DND-41 (cell line): Measurements from ENCODE around the gene OR52H1.
"Not testable (repeated sequence)": the region's sequence is repeated elsewhere in the genome, so short reads cannot be mapped to it uniquely, and the experiment has no call there.

Source experiments
- ATAC-seq: fragments of 200-7000 bp; cut with Tn5 transposase; 3 replicates; pipeline ENCODE4 v1.9.1; 2021; ENCODE audit warnings: low read depth; ENCODE audit not compliant: insufficient read depth
- DNase-seq: peaks from one replicate; pipeline ENCODE4 v3.0.0-alpha.2; 2020
- H2AFZ ChIP-seq: 2 replicates; pipeline ENCODE4 v1.6.0; 2012; ENCODE audit warnings: low read depth, low read length
- H3K27ac ChIP-seq: 2 replicates; pipeline ENCODE4 v1.5.1; 2012; ENCODE audit warnings: low read length, inconsistent platforms
- H3K27me3 ChIP-seq: fragments of 200-600 bp; sonication (generic); 2 replicates; pipeline ENCODE4 v1.6.0; 2012; ENCODE audit warnings: low read length, mild to moderate bottlenecking, inconsistent platforms; ENCODE audit not compliant: insufficient read depth, poor library complexity
- H3K36me3 ChIP-seq: 2 replicates; pipeline ENCODE4 v1.5.1; 2012; ENCODE audit warnings: low read length, inconsistent platforms; ENCODE audit not compliant: insufficient read depth
- H3K4me1 ChIP-seq: 2 replicates; pipeline ENCODE4 v1.5.1; 2012; ENCODE audit warnings: mild to moderate bottlenecking, low read length; ENCODE audit not compliant: insufficient read depth
- H3K4me2 ChIP-seq: 2 replicates; pipeline ENCODE4 v1.6.0; 2012; ENCODE audit warnings: mild to moderate bottlenecking, moderate library complexity, low read length, inconsistent platforms; ENCODE audit not compliant: insufficient read depth
- H3K4me3 ChIP-seq, 2 experiments: fragments of 200-600 bp in 1 of 2; shearing (Covaris generic) in 1 of 2; 2 replicates each; pipeline ENCODE4 v1.5.1; 2012 to 2016; ENCODE audit warnings: inconsistent platforms in 2 of 2, low read length in 2 of 2, mild to moderate bottlenecking in 2 of 2, low read depth in 1 of 2, moderate library complexity in 1 of 2
- H3K79me2 ChIP-seq: 2 replicates; pipeline ENCODE4 v1.6.0; 2012; ENCODE audit warnings: low read length, inconsistent platforms; ENCODE audit not compliant: insufficient read depth
- H3K9ac ChIP-seq: 2 replicates; pipeline ENCODE4 v1.6.0; 2012; ENCODE audit warnings: low read depth, mild to moderate bottlenecking, inconsistent platforms, low read length, moderate library complexity
- H3K9me3 ChIP-seq: 2 replicates; pipeline ENCODE4 v1.5.1; 2012; ENCODE audit warnings: low read length, moderate library complexity, mild to moderate bottlenecking, inconsistent platforms; ENCODE audit not compliant: insufficient read depth, severe bottlenecking
- H4K20me1 ChIP-seq: 2 replicates; pipeline ENCODE4 v1.6.0; 2012; ENCODE audit warnings: low read length; ENCODE audit not compliant: insufficient read depth
- CTCF ChIP-seq: IDR thresholded peaks from 2 replicates; pipeline ENCODE4 v1.5.1; 2012; ENCODE audit warnings: borderline replicate concordance, low read length, moderate library complexity, mild to moderate bottlenecking; ENCODE audit not compliant: poor library complexity, severe bottlenecking; ENCODE audit errors: extremely low read depth
- EZH2 ChIP-seq: IDR thresholded peaks from 3 replicates; pipeline ENCODE4 v1.6.1; 2012; ENCODE audit warnings: borderline replicate concordance, low read depth, mild to moderate bottlenecking, moderate library complexity, low read length, inconsistent platforms; ENCODE audit not compliant: severe bottlenecking

OR52H1 gene

GRCh38 chr11:5593146-5593545 is 44.8 kb upstream of the OR52H1 start:
- no peak overlapping the region for H3K27ac ChIP-seq
- TF ChIP-seq CTCF = no peak
- no peaks in the 10 kb centered on the region for H3K79me2 ChIP-seq

DNA sequence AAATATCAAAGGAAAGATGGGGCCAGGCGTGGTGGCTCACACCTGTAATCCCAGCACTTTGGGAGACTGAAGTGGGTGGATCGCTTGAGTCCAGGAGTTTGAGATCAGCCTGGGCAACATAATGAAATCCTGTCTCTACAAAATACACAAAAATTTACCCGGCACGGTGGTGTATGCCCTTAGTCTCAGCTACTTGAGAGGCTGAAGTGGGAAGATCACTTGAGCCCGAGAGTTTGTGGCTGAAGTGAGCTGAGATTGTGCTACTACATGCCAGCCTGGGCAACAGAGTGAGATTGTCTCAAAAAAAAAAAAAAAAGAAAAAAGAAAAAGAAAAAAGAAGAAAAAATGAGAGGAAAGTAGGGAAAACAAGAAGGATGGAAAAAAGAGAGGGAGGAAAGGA is 44.3 kb upstream of the OR52H1 start:
- H3K9ac ChIP-seq = no peak overlapping the region
- no peak overlapping the region for H3K4me2 ChIP-seq
- no peak for TF ChIP-seq CTCF
- no peak for TF ChIP-seq EZH2
- no peaks in the 10 kb centered on the region for H3K36me3 ChIP-seq
- no peak overlapping the region for H2AFZ ChIP-seq
- no peak overlapping the region for H3K4me3 ChIP-seq
- H4K20me1 ChIP-seq = no peaks in the 10 kb centered on the region
- DNase-seq = no peak
- no peak for ATAC-seq
- H3K27ac ChIP-seq = no peak overlapping the region
- peaks cover 15% of the 10 kb centered on the region; the same call in 1 of the 2 replicates for H3K4me1 ChIP-seq
- no peaks in the 10 kb centered on the region for H3K79me2 ChIP-seq
- no peaks in the 10 kb centered on the region for H3K27me3 ChIP-seq
- no peaks in the 10 kb centered on the region for H3K9me3 ChIP-seq

More at GRCh38 chr11:5593146-5593545, 44.8 kb upstream of the OR52H1 start:
- Histone ChIP-seq H3K9ac (no peak overlapping the region), H4K20me1 (no peaks in the 10 kb centered on the region), H2AFZ (no peak overlapping the region), H3K4me2 (no peak overlapping the region), H3K4me3 (no peak overlapping the region), H3K27me3 (no peaks in the 10 kb centered on the region), H3K4me1 (peaks cover 20% of the 10 kb centered on the region; the same call in 1 of the 2 replicates), H3K36me3 (no peaks in the 10 kb centered on the region), H3K9me3 (no peaks in the 10 kb centered on the region)
- DNase-seq = no peak
- no peak for ATAC-seq

GRCh38 chr11:5591613-5592012 is 43.3 kb upstream of the OR52H1 start:
- peaks cover 5% of the 10 kb centered on the region; the same call in 1 of the 2 replicates for H3K4me1 ChIP-seq
- no peak overlapping the region for H3K4me2 ChIP-seq
- H3K79me2 ChIP-seq = no peaks in the 10 kb centered on the region
- no peaks in the 10 kb centered on the region for H3K36me3 ChIP-seq
- H3K27me3 ChIP-seq = no peaks in the 10 kb centered on the region
- TF ChIP-seq CTCF (no peak), EZH2 (no peak)
- no peaks in the 10 kb centered on the region for H4K20me1 ChIP-seq
- H3K9me3 ChIP-seq = no peaks in the 10 kb centered on the region
- no peak overlapping the region for H3K4me3 ChIP-seq
- DNase-seq (no peak), ATAC-seq (no peak)
- H3K27ac ChIP-seq = no peak overlapping the region
- H3K9ac ChIP-seq = no peak overlapping the region
- no peak overlapping the region for H2AFZ ChIP-seq

DNA sequence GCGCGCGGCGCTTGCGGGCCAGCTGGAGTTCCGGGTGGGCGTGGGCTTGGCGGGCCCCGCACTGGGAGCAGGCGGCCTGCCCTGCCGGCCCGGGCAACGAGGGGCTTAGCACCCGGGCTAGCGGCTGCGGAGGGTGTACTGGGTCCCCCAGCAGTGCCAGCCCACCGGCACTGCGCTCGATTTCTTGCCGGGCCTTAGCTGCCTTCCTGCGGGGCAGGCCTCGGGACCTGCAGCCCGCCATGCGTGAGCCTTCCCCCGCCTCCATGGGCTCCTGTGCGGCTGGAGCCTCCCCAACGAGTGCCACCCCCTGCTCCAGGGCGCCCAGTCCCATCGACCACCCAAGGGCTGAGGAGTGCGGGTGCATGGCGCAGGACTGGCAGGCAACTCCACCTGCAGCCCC is 41.6 kb upstream of the OR52H1 start:
- DNase-seq, H3K36me3 ChIP-seq: not testable (repeated sequence)

GRCh38 chr11:5584458-5584857 is 36.1 kb upstream of the OR52H1 start:
- not testable (repeated sequence) for DNase-seq, H2AFZ ChIP-seq, H3K4me1 ChIP-seq, H3K4me2 ChIP-seq, H3K9ac ChIP-seq, H3K27me3 ChIP-seq, H3K4me3 ChIP-seq, H3K36me3 ChIP-seq, H3K27ac ChIP-seq, H4K20me1 ChIP-seq, H3K9me3 ChIP-seq, H3K79me2 ChIP-seq, ATAC-seq

More for the DNA sequence above, 41.6 kb upstream of the OR52H1 start:
- H3K9me3 ChIP-seq, H3K27ac ChIP-seq, H3K4me3 ChIP-seq, ATAC-seq, H2AFZ ChIP-seq, H4K20me1 ChIP-seq, H3K4me1 ChIP-seq, H3K9ac ChIP-seq, H3K4me2 ChIP-seq, H3K79me2 ChIP-seq, H3K27me3 ChIP-seq: not testable (repeated sequence)
